Activated CD8-positive, alpha-beta memory T cell treated with anti-CD3 and anti-CD28 coated beads, Interleukin-2, amount 50 U/mL, for 24 hours (primary cell): Measurements from ENCODE around the gene SPACDR.

Source experiments
- DNase-seq: peaks from one replicate; pipeline ENCODE4 v3.0.0-alpha.2; 2020; ENCODE audit errors: extremely low read depth

The SPACDR gene

DNA sequence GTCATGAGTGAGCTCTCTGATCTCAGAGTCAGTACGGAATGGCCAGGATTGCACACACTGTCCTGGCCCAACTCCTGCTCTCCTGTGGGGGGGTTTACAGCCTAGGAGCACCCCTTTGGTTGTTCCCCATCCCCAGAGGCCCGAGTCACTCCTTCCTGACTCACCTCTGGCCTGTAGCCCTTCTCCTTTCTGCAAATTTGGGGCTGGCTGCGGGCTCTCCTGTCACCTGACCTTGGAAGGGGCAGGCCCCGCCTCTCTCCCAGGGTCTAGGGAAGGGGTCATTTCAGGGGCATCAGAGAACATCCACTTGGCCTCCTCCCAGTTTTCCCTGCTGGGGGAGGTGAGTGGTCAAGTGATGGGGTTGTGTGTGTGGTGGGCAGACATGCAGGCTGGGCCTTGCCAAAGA is 21.4 kb upstream of the SPACDR start:
- DNase-seq, result no peak

DNA sequence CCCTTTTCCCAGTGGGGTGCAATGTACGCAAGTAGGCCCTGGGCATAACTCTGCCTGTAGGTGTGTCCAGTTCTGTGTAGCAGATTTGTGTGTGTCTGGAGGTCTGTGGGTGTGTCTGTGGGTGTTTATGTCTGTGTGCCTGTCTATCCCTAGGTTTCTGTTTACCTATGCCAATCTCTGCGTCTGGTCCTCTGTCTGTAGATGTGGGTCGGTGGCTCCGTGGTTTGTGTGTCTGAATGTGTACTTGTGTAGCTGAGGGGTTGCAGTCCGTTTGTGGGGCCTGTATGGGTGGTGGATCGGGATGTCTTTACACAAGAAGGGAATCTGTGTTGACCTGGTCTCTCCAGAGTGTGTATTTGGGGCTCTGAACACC is 20.6 kb upstream of the SPACDR start:
- no peak for DNase-seq

DNA sequence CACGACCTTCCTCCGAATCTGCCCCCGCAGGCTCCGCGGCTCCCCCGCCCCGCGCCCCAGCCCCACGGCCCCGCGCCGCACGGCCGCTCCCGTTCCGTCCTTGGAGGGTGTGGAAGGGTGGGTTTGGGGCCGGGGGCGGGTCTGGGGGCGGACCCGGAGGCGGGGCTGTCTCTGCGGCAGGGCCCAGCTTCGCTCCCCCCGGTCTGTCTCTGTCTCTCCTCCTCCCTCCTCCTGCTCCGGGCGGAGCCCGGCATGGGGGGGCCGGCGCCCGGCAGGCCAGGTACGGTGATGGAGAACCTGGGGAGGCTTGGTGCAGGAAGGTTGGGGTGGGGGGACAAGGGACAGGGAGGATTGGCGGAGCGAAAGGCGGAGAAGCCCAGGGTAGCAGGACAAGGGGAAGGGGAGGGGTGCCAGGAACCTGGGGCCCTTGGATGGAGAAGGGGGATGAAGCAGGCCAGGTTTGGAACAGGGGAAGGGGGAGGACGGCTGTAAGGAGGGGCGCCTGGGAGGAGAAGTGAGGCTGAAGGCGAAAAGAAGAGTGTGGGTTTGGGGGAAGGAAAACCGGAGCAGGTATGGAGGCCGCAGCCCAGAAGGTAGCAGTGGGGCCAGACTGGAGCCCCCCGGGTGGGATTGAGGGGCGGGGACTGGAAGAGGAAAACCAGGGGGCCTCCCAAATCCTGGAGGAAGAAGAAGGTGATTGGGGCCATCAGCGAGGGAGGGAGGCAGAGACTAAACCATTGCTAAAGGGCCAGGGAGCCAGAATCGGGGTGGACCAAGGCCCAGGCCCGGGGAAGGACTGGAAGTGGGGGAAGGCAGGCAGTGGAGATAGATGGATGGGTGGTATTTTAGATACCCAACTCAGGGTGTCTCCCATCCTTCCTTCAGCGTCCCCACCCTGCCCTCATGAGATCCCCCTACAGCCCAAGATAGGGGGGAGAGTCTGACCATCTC is 19.9 kb upstream of the SPACDR start, which contains the start of gene NYAP1:
NYAP1 (plus strand) TSS at position 206 of the 951 bp plus-strand sequence. CDS start 1,385 bp downstream, outside the sequence.
- no peak for DNase-seq

DNA sequence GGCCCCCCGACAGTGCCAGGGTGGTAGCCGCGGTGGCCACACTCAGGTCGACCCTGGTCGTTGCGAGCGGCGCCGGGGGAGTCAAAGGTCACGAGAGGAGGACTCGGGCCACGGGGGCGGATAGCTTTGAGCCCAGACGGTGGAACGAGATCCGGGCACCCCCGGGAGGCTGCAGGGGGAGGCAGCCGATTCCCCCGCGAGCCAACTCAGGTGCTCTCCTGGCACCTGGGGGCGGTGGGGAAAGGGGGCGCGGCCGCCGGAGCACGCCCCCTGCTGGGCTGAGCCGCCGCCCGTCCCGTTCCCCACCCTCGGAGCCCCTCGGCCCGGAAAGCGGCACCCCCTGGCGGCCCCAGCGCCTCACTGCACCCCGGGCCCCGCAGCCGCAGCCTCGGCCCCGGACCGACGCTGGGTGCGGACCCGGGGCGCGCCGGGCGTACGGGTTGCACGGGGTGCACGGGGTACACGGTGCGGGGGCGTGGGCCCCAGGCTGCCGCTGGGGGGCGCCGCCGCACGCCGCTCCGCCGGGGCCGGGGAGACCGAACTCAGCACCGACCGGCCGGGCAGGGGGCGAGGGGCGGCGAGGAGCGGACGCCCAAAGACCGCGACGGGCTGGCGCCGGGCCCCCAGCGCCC is 19.1 kb upstream of the SPACDR start:
- DNase-seq, result no peak

DNA sequence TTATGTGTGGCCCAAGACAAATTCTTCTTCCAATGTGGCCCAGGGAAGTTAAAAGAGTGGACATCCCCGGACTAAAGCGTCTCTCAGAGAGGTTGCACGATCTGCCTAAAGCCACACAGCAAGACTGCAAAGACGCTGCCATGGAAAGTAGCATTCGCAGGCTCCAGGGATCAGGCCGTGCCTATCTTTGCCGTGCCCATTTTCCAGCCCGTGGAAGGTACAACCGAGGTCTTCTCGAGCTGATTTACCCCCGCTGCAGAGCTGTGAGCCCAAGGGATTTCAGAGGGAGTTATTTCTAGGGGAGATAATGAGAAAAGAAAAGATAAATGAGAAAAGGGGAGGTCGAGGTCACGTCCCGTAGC is 18.6 kb upstream of the SPACDR start:
- DNase-seq, result no peak

DNA sequence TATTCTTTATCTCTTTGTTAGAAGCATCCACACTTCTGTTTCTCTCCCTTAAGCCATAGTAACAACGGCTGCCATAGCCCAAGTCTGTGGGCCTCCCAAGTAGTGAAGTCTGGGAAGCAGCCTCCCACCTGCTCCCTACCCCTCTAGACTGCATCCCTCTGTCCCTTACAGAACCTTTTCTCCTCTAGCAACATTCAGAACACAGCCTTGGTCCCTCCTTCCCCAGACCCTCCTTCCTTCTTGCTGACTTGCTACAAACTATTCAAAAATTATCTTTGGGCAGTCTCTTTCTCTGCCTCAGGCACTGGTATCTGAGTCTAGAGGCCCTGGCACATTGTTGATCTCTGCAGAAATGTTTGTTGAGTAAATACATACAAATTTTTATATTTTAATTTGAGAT is 17.4 kb upstream of the SPACDR start:
- DNase-seq, result no peak

DNA sequence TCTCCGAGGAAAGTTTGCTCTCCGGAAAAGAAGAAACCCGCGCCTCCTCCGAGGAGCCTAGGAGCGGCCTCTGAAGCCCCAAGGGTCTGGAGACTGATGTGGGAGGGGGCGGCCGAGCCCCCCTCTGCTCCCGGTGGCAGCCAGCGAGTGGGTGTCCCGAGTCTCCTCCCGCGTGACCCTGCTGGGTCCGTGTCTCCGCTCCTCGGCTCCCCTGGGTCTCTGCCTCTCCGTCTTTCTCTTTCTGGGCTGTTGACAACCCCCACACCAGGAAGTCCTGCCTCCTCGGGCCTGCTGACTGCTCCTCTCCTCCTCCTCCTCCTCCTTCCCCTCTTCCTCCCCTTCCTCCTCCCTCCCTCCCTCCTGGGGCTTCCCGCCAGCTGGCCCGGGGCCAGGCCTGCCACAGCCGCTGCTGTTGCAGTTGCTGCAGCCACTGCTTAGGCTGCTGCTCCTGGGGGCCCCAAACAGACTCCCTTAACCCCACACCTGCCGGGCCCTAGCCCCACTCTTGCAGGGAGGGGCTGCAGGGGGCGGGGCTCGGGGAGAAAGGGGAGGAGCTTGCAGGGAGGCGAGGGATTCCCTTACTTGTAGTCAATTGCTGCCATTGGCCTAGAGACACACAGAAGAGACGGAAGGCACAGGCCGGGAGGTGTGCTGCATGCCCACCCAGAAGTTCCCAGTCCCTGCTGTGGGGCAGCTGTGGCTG is 15.0 kb upstream of the SPACDR start, which contains the start of gene TSC22D4:
TSC22D4 (minus strand) TSS at position 257 of the 703 bp plus-strand sequence. CDS start 1,176 bp downstream, outside the sequence.
- DNase-seq, result peak; percentile 69

DNA sequence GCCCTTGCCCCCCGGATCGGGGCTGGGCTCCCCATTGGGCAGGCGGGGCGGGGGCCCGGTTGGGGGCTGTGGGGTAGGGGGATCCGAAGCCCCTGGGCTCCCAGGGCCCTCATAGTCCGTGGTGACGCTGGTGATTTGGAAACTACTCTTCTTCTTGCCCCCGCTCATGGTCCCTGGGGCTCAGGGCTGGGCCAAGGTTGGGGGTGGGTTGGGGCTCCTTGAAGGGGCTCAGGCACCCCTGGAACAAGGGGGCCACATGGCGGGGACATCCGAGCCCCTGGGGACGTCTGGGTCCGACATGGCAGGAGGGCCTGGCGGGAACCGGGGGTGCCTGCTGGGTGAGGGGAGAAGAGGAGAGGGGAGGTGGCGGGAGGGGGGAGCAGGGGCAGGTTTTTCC is 13.8 kb upstream of the SPACDR start:
- no peak for DNase-seq

DNA sequence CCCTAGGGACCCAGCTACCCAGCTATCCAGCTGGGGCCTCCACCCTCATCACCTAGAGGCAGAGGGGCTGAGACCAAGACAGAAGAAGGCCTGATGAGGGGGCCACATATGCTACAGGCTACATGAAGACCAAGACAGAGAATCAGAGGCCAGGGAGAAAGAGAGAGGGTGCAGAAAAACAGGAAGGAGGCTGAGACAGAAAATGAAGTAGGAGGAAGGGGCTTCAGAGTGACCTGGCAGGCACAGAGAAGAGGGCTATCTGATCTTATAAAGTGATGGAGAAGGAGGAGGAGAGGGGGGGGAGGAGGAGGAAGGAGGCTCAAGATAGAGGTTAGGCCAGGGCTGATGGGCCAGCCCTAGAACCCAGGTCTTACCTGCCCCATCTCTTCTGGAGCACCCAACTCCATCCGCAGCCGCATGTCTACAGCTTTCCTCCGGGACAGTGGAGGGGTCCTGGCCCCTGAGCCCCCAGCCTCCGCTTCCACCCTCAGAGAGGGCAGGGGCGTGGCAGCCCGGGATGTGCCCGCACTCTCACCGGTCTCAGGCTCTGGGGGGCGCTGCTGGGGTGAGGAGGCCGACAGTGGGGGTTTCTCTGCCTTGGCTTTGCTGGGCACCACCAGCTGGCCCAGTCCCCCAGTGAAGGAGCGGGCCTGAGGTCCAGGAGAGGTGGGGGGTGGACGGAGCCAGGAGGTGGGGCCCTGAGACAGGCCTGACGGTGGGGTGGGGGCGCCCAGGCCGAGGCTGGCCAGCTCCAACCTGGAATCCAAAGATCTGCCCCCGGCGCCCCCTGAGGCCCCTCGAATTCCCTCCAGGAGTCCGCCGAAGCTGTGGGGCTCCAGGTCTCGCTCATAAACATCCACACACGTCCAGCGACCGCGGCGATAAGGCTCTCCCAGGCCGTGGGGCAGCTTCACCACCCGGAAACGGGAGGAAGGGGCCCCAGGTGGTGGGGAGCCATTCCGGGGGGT is 13.1 kb upstream of the SPACDR start:
- DNase-seq, result no peak

DNA sequence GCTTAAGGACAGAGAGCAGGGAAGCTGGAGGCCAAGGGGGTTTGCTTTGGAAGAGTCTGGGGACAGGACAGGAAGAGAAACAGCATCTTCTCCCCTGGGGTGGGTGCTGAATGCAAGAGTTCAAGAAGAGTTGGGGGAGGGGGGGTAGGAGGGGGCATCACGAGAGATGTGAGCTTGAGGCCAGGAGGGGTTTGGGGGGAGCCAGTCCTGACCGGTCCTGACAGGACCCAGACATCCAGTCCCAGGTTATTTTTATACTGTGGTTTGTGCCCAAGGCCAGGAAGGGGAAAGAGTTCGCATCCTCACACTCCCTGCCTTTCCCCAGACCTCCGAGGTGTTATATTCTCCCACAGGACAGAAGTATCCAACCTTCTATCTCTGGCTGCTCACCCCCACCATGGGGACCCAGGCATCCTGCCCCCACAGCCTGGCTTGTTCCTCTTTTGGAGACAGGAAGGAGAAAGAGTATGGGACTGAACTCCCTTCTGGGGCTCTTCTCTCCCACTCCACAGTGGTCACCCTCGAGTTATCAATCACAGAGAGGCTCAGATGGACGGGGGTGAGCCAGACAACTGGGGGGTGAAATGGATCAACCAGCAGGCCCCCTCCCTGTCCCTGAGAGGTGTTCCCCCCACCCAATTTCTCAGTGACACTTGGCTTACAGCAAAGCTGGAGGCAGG is 12.2 kb upstream of the SPACDR start:
- no peak for DNase-seq

DNA sequence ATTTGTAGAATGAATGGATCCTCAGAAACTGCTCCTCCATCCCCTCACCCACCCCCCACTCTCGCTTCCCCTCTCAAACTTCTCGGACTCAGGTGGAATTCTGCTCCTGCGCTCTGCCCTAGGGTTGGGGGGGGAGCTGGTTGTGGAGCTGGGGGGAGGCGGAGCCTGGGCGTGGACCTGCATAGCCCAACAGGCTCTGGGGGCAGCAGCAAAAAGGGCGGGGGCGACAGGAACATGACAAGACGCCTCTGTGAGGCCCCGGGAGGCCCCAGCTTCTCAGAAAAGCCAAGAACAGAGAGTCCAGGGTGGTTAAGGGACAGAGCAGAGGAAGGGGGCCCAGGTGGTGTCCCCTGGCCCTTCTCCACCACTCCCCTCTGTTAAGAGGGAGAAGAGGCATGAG is 11.5 kb upstream of the SPACDR start:
- DNase-seq, result no peak

DNA sequence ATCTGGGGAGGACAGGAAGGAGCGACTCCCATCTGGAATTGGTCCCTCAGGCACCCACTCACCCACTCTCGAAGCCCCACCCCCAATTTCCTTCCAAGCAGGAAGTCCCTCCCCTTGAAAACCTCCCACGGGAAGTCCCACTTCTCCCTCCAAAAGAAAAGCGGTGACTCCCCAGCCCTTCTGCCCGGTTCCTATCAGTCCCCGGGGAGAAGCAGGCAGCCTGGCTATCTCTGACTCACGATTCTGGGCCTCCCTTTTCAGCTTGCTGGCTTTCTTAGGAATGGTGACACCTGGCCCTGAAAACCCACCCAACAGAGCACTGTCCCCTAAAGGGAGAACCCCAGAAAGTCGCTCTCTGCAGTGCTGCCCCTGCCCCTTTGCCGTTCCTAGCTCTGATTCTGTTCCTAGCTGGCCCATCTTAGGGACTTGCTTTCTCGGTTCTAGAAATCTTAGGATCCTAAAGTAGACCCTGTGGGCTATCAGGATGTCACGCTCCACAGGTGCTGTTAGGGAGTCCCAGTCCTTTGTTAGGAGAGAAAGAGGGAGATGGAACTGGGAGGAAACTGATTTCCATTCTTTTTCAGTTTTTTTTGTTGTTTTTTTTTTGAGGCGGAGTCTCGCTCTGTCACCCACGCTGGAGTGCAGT is 8.9 kb upstream of the SPACDR start:
- DNase-seq, result no peak

DNA sequence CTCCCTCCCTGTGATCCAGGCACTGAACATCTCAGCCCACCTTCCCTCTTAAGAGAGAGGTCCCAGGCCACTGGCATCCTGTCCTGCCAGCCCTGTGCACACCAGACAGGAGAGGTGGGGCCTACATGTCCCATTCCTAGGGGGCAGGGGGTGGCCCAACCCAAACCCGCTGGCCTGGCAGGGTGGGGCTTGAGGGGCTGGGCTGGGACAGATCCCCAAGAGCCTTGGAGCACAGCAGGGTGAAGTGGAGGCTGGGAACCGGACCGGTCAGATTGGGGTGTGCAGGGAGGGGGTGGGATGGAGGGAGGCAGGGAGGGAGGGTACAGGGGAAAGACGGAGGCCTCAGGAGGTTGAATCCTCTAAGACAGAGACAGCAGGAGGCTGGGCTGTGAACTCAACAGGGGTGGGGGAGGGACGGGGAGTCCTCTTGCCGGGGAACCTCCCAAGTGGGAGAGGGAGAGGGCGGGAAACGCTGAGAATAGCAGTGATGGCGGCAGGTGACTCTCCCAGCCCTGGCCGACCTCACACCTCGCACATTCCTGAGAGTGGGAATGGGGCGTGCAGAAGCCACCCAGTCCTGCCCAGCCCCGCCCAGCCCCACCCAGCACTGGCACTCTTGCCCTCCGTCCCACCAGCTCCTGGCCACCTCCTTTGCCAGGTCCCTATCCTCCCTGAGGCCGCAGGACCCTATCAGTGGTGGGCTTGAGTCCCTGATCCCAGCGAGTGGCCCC is 8.2 kb upstream of the SPACDR start:
- no peak for DNase-seq

DNA sequence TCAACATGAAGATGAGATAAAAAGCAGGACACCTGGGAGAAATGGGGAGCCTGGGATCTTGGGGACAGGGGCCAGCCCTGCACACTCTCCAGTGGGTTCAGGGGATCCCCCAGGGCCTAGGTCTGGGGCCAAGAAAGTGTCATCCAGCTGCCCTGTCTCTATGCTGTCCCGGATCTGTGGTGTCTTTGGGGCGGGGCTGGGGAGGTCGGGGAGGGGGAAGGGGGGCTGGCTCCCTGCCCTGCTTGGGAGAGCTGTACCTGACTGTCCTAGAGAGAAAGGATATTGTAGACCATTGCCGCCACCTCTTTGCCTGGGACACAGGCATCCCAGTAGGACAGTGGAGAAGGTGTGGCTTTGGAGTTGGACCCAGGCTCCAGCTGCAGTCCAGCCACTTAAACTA is 7.0 kb upstream of the SPACDR start:
- DNase-seq, result no peak

DNA sequence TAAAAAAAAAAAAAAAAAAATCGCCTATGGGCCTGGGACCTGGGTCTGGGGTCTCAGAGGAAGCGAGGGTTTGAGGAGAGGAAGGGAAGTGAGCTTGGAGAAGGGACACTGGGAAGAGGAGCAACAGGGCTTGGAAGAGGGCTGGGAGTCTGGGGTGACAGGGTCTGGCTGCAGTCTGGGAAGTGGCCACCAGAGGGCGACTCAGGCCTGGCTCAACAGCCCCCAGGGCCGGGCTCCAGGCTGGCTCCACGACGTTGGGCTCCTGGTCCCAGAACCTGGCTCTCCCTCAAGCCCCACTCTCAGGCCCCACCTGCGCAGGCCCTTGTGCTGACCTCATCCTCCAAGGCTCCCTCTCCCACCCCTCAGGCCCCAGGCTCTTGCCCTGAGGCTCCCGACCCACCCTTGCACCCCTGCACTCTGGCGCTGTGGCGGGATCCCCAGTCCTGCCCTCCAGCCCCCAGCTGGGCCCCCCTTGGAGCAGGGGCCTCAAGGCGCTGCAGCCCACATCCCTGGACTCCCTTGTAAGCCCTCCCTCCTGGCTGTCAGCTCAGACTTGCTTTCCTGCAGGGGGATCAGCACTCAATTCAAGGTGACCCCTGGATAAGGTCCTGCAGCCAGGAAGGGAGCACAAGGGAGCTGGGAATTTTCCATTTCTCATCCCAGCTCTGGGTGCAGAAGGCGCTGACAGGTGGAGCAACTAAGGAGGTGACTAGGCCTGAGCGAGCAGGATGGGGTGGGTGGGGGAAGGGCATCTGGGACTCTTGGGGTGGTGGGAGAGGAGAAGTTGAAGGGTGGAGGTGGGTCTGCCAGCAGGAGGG is 5.4 kb upstream of the SPACDR start:
- DNase-seq, result peak; percentile 58

DNA sequence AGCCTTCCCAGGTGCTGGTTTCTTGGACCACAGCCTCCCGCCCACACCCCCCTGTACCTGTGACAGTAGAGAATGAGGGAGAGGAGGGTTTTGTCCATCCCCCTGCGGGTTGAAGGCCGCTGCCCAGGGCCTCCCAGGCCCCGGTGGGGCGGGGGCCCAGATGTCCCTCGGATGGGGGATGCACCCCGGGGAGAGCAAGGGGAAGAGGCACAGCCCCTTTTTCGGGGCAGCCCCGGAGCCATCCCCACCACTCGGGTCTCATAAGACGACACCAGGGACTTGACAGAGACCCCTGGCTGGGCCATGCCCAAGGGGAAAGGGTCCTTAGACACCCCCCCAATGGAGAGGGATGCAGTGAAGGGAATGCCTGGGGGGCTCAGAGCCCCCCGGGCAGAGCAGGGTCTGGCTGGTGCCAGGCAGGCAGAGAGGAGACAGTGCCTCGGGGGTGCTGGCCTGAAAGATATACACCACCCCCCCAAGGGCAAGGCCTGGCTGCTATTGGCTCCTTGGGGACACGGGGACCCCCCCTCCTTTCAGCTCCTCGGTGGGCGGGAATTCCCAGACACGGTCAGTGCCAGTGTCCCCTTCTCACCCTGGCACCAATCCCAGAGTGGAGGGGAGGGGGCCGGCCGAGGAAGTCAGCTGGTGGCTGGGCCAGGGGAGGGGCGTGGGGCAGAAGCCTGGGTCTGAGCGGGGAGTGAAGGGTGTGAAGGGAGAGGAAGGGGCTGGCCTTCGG is 3.7 kb upstream of the SPACDR start:
- no peak for DNase-seq

DNA sequence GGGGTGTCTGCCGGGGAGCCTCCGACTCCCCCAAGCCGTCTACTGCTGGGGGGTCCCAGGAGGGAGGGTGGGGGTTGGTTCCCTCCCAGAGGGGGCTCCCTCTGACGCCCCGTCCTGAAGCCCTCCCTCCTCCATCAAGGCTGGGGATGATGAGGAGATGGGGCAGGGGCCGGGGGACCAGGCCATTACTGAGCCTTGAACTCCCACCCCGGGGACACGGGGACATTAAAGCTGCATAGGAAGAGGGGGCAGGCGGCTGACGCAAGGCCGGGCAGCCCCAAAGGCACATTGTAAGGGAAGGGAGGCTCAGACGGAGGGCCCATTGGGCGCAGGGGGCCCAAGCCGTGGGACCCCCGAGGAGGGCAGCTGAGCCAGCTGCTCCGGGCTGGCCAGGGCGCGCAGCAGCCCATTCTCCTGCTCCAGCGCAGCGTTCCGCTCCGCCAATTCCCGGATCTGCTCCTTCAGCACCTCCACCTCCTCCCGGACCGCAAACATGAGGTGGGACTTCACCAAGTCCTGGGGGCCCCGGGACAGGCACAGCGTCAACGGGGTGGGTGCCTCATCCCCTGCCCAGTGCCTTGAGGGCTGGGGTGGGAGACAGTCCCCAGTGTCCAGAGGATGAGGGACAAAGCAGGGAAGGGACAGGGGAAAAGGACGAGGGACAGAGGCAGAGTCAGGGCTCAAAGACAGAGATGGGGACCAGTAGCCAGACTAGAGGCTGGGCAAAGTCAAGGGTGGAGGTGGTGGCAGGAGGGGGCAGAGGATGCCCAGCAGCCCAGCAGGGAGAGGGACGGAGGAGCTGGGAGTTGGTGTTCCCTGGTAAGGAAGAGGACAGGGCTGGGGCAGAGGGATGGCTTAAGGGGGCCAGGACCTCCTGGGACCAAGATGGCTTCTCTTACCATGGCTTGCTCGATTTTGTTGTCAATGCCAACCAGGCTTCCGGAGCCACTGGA is 2.9 kb upstream of the SPACDR start:
- no peak for DNase-seq
